K562 (cell line): ENCODE results near the gene CHRM4. TPM values are rescaled to one million over a fixed set of nuclear protein-coding genes. Genes with fewer than 3 reads are reported as not detected.

Source experiments
- CAMTA2 ChIP-seq: fragments of 250-450 bp; sonication (Bioruptor Pico); conservative IDR thresholded peaks from 2 replicates; pipeline ENCODE4 v1.5.1; 2022
- FIP1L1 ChIP-seq: fragments of 200-400 bp; formaldehyde crosslinking; IDR thresholded peaks from 2 replicates; pipeline ENCODE4 v1.6.1; 2018; ENCODE audit warnings: mild to moderate bottlenecking, low read depth, low read length; ENCODE audit not compliant: poor library complexity, severe bottlenecking
- FOXK1 ChIP-seq: sonication (generic); formaldehyde crosslinking; IDR thresholded peaks from 2 replicates; pipeline ENCODE4 v1.8.0; 2022; ENCODE audit warnings: missing genetic modification reagents, mild to moderate bottlenecking, borderline replicate concordance
- GMEB1 ChIP-seq: fragments of 250-450 bp; sonication (Bioruptor Pico); IDR thresholded peaks from 2 replicates; pipeline ENCODE4 v1.4.0; 2020; ENCODE audit warnings: mild to moderate bottlenecking
- GTF3C2 ChIP-seq: IDR thresholded peaks from 3 replicates; pipeline ENCODE4 v1.6.1; 2011; ENCODE audit warnings: borderline replicate concordance, mild to moderate bottlenecking, moderate library complexity; ENCODE audit not compliant: insufficient read length; ENCODE audit errors: extremely low read depth
- HNRNPK ChIP-seq: fragments of 200-400 bp; formaldehyde crosslinking; IDR thresholded peaks from one replicate; pipeline ENCODE4 v1.6.1; 2018; ENCODE audit warnings: mild to moderate bottlenecking, low read depth, low read length; ENCODE audit not compliant: poor library complexity, severe bottlenecking
- IRF2 ChIP-seq: sonication (generic); formaldehyde crosslinking; IDR thresholded peaks from 2 replicates; pipeline ENCODE4 v1.8.1; 2022; ENCODE audit warnings: mild to moderate bottlenecking, missing genetic modification reagents
- JUN ChIP-seq, 2 experiments: sonication (generic) in 1 of 2; formaldehyde crosslinking in 1 of 2; IDR thresholded peaks; 2 replicates each; pipeline versions ENCODE4 v1.6.1 to v1.8.0; 2012 to 2022; ENCODE audit warnings: borderline replicate concordance in 2 of 2, mild to moderate bottlenecking in 2 of 2, improper control_type of control experiment in 1 of 2, low read depth in 1 of 2, low read length in 1 of 2, missing genetic modification reagents in 1 of 2
- MTF1 ChIP-seq: fragments of 250-450 bp; sonication (Bioruptor Pico); IDR thresholded peaks from 2 replicates; pipeline ENCODE4 v1.9.0; 2021; ENCODE audit warnings: moderate library complexity, mild to moderate bottlenecking, inconsistent platforms, borderline replicate concordance
- PHB ChIP-seq: fragments of 250-450 bp; sonication (Bioruptor Pico); IDR thresholded peaks from 2 replicates; pipeline ENCODE4 v1.5.0; 2021
- PKNOX1 ChIP-seq: fragments of 450-650 bp; IDR thresholded peaks from 2 replicates; pipeline ENCODE4 v1.6.1; 2016
- PTBP1 ChIP-seq: fragments of 200-400 bp; formaldehyde crosslinking; IDR thresholded peaks from 2 replicates; pipeline ENCODE4 v1.6.1; 2017; ENCODE audit warnings: low read depth, low read length
- SMAD4 ChIP-seq: fragments of 250-450 bp; sonication (Bioruptor Pico); conservative IDR thresholded peaks from 2 replicates; pipeline ENCODE4 v1.8.0; 2021; ENCODE audit warnings: inconsistent platforms, mild to moderate bottlenecking, moderate library complexity
- U2AF1 ChIP-seq: fragments of 200-400 bp; formaldehyde crosslinking; optimal IDR thresholded peaks from 2 replicates; pipeline ENCODE3; 2017; ENCODE audit warnings: mild to moderate bottlenecking, low read depth, low read length, moderate library complexity
- YY1 ChIP-seq, 3 experiments: IDR thresholded peaks; 2 replicates each; pipeline ENCODE4 v1.6.1; 2011; ENCODE audit warnings: low read length in 2 of 3, mild to moderate bottlenecking in 2 of 3, moderate library complexity in 2 of 3, borderline replicate concordance in 1 of 3, control low read depth in 1 of 3, low read depth in 1 of 3; ENCODE audit not compliant: insufficient read depth in 3 of 3, insufficient replicate concordance in 2 of 3, control insufficient read depth in 1 of 3, insufficient read length in 1 of 3; ENCODE audit errors: extremely low read depth in 1 of 3
- ZNF217 ChIP-seq: sonication (generic); formaldehyde crosslinking; IDR thresholded peaks from 2 replicates; pipeline ENCODE4 v1.8.0; 2022; ENCODE audit warnings: mild to moderate bottlenecking, missing genetic modification reagents
- ZNF311 ChIP-seq: fragments of 250-450 bp; sonication (Bioruptor Pico); IDR thresholded peaks from 2 replicates; pipeline ENCODE4 v1.4.0; 2020; ENCODE audit warnings: mild to moderate bottlenecking, moderate library complexity
- ZNF316 ChIP-seq: fragments of 450-650 bp; IDR thresholded peaks from 2 replicates; pipeline ENCODE4 v1.6.1; 2016
- ZNF41 ChIP-seq: fragments of 250-450 bp; sonication (Bioruptor Pico); conservative IDR thresholded peaks from 2 replicates; pipeline ENCODE4 v1.4.0; 2020; ENCODE audit warnings: mild to moderate bottlenecking
- ZNF431 ChIP-seq: sonication (generic); formaldehyde crosslinking; IDR thresholded peaks from 2 replicates; pipeline ENCODE4 v1.8.0; 2022; ENCODE audit warnings: mild to moderate bottlenecking, missing genetic modification reagents
- ZNF511 ChIP-seq: sonication (generic); formaldehyde crosslinking; IDR thresholded peaks from 2 replicates; pipeline ENCODE4 v1.8.0; 2022; ENCODE audit warnings: mild to moderate bottlenecking, missing genetic modification reagents
- ZNF584 ChIP-seq: fragments of 200-800 bp; sonication (Bioruptor generic); IDR thresholded peaks from 2 replicates; pipeline ENCODE4 v1.6.1; 2016; ENCODE audit warnings: low read depth, mild to moderate bottlenecking, missing genetic modification characterization, missing compliant biosample characterization
- ZNF76 ChIP-seq: fragments of 250-450 bp; sonication (Bioruptor Pico); IDR thresholded peaks from 2 replicates; pipeline ENCODE4 v1.4.0; 2020; ENCODE audit warnings: mild to moderate bottlenecking, moderate library complexity, borderline replicate concordance
- polyA plus RNA-seq, 8 experiments: library from polyadenylated mRNA; depleted of rRNA in 4 of 8; stranded (reverse) in 5 of 8; unstranded in 3 of 8; fragments of >200 nt; fragmentation: Nextera tagmentation in 2 of 8; fragmentation: Illumina TruSeq in 1 of 8; extraction: Ambion mirVana in 2 of 8; extraction: Trizol in 1 of 8; gene quantifications; 2 replicates each; pipeline versions ENCODE4 v1.2.1 to v1.2.3, GENCODE V29; 2011 to 2014; ENCODE audit warnings: inconsistent platforms in 1 of 8, missing spikeins in 1 of 8
- total RNA-seq, 7 experiments: library from RNA; depleted of rRNA in 6 of 7; stranded (reverse); fragments of >200 nt in 6 of 7; fragmentation: Illumina TruSeq in 2 of 7; extraction: Trizol in 2 of 7; gene quantifications; 2 replicates each; pipeline versions ENCODE4 v1.2.1 to v1.2.3, GENCODE V29; 2011 to 2021; ENCODE audit warnings: low replicate concordance in 1 of 7

The CHRM4 gene
- total and polyA plus RNA-seq, 9 of the 15 experiments (the other 6 are each of a cell fraction or from before 2014, with no cell fraction given), result 0.22 to 1.3 (median 0.40) TPM; not detected in 2

GRCh38 chr11:46427364-46427763 is 35.8 kb upstream of the CHRM4 start (continued):
- TF ChIP-seq FIP1L1, result no peak
- TF ChIP-seq ZNF311 (CRISPR knock-in tag), result no peak
- TF ChIP-seq JUN (IDR thresholded peaks at IDR 0.05; ENCODE audit: borderline replicate concordance, low read depth, low read length), result no peak
- TF ChIP-seq JUN (CRISPR knock-in tag; IDR thresholded peaks at IDR 0.05; ENCODE audit: borderline replicate concordance), result no peak
- no peak for TF ChIP-seq MTF1 (CRISPR knock-in tag)
- TF ChIP-seq ZNF41 (CRISPR knock-in tag), result no peak
- no peak for TF ChIP-seq ZNF584 (CRISPR knock-in tag)
- no peak for TF ChIP-seq IRF2 (CRISPR knock-in tag)
- no peak for TF ChIP-seq ZNF431 (CRISPR knock-in tag)
- TF ChIP-seq PKNOX1, result peak; percentile 66
- TF ChIP-seq ZNF316, result peak; percentile 100
- no peak for TF ChIP-seq HNRNPK
- no peak for TF ChIP-seq ZNF76 (CRISPR knock-in tag)
- TF ChIP-seq PTBP1, result no peak
- TF ChIP-seq GTF3C2, result no peak
- no peak for TF ChIP-seq CAMTA2 (CRISPR knock-in tag)
- no peak for TF ChIP-seq FOXK1
- no peak for TF ChIP-seq ZNF511 (CRISPR knock-in tag)
- no peak for TF ChIP-seq ZNF217 (CRISPR knock-in tag)
- TF ChIP-seq YY1 (IDR thresholded peaks at IDR 0.05; ENCODE audit: borderline replicate concordance in 1 of 3, control insufficient read depth in 1 of 3, extremely low read depth in 1 of 3, insufficient read depth in 3 of 3, insufficient read length in 1 of 3, insufficient replicate concordance in 2 of 3, low read depth in 1 of 3, low read length in 2 of 3), result no peak
- no peak for TF ChIP-seq U2AF1
- TF ChIP-seq PHB (CRISPR knock-in tag), result no peak
- TF ChIP-seq GMEB1 (CRISPR knock-in tag), result no peak
- TF ChIP-seq SMAD4, result no peak
